ENCODE data around the gene RAB12. TPM values are rescaled to one million over a fixed set of nuclear protein-coding genes. Genes with fewer than 3 reads are reported as not detected.
"Not testable (repeated sequence)": the region's sequence is repeated elsewhere in the genome, so short reads cannot be mapped to it uniquely, and the experiment has no call there.

RAB12 gene
- total RNA-seq, 4 donors from 2014 or later, result 32.0 to 46.7 (median 39.1) TPM

GRCh38 chr18:8619041-8619440 is 9.8 kb downstream of the RAB12 start:
- Histone ChIP-seq H3K4me3 (no peak overlapping the region), H3K36me3 (peaks cover 0 to 17% (median 0%) of the 10 kb centered on the region in 3 donors), H3K27ac (no peak overlapping the region), H3K27me3 (no peaks in the 10 kb centered on the region), H3K9me3 (no peaks in the 10 kb centered on the region), H3K4me1 (peaks cover 31 to 92% (median 37%) of the 10 kb centered on the region in 3 donors)
- no peak for DNase-seq
- TF ChIP-seq POLR2A (IDR thresholded peaks at IDR 0.05) (no peak), CTCF (IDR thresholded peaks at IDR 0.05) (no peak)
- WGBS, 2 donors, result 86 to 94% methylated on average over 5 of the region's 5 CpGs
- intact Hi-C loops (cut with DNase I), result no loop called here

- H3K4me3 ChIP-seq, result no peak overlapping the region
- DNase-seq, result no peak
- H3K27ac ChIP-seq, result no peak overlapping the region
- peaks cover 0 to 22% (median 0%) of the 10 kb centered on the region in 3 donors for H3K36me3 ChIP-seq
- H3K9me3 ChIP-seq, result no peaks in the 10 kb centered on the region
- no peak for TF ChIP-seq POLR2A (IDR thresholded peaks at IDR 0.05)
- no peak for TF ChIP-seq CTCF (IDR thresholded peaks at IDR 0.05)
- peaks cover 25 to 84% (median 31%) of the 10 kb centered on the region in 3 donors for H3K4me1 ChIP-seq
- 83 to 88% methylated on average over 6 of the region's 6 CpGs for WGBS, 2 donors
- H3K27me3 ChIP-seq, result no peaks in the 10 kb centered on the region
- intact Hi-C loops (cut with DNase I), result no loop called here
Observed at GRCh38 chr18:8619835-8620577, 10.8 kb downstream of the RAB12 start.

- Histone ChIP-seq H3K4me3 (no peak overlapping the region), H3K9me3 (no peaks in the 10 kb centered on the region), H3K27ac (no peak overlapping the region), H3K36me3 (peaks cover 0 to 30% (median 7%) of the 10 kb centered on the region in 3 donors), H3K4me1 (peaks cover 17 to 76% (median 22%) of the 10 kb centered on the region in 3 donors), H3K27me3 (no peaks in the 10 kb centered on the region)
- 42 to 54% methylated on average over 3 of the region's 3 CpGs for WGBS, 2 donors
- intact Hi-C loops (cut with DNase I), result no loop called here
- no peak for TF ChIP-seq CTCF (IDR thresholded peaks at IDR 0.05)
- TF ChIP-seq POLR2A (IDR thresholded peaks at IDR 0.05), result no peak
- DNase-seq, result no peak
Observed at GRCh38 chr18:8620845-8621244, 11.6 kb downstream of the RAB12 start.

GRCh38 chr18:8622625-8623024 is 13.4 kb downstream of the RAB12 start:
- H3K27ac ChIP-seq; DNase-seq; H3K27me3 ChIP-seq; H3K4me3 ChIP-seq; H3K9me3 ChIP-seq; intact Hi-C loops (cut with DNase I): not testable (repeated sequence)
- Histone ChIP-seq H3K4me1 (peaks cover 15 to 58% (median 16%) of the 10 kb centered on the region in 3 donors), H3K36me3 (peaks cover 7 to 48% (median 11%) of the 10 kb centered on the region in 3 donors)
- 83 to 88% methylated on average over 7 to 10 of the region's 10 CpGs for WGBS, 2 donors

GRCh38 chr18:8623549-8624106 is 14.4 kb downstream of the RAB12 start:
- peak overlapping the region in 1 of 4 donors; percentile 26 for H3K4me3 ChIP-seq
- peak overlapping the region; percentile 35 to 66 (median 54) for H3K27ac ChIP-seq
- DNase-seq, result no peak
- WGBS, 2 donors, result 37 to 54% methylated on average over 3 of the region's 4 CpGs
- TF ChIP-seq POLR2A (IDR thresholded peaks at IDR 0.05) (no peak), CTCF (IDR thresholded peaks at IDR 0.05) (no peak)
- H3K9me3 ChIP-seq, result no peaks in the 10 kb centered on the region
- peaks cover 15 to 48% (median 16%) of the 10 kb centered on the region in 3 donors for H3K4me1 ChIP-seq
- intact Hi-C loops (cut with DNase I), result no loop called here
- no peaks in the 10 kb centered on the region for H3K27me3 ChIP-seq
- H3K36me3 ChIP-seq, result peaks cover 7 to 40% (median 11%) of the 10 kb centered on the region in 3 donors

All from esophagus squamous epithelium (tissue), 5 donors.